PC-9 (cell line): ENCODE results near the gene SYT1. TPM values are rescaled to one million over a fixed set of nuclear protein-coding genes. Genes with fewer than 3 reads are reported as not detected.

Experiments used
- BruUV-seq: library from RNA; stranded (reverse); fragments of 400-500 nt; replicated peaks from 2 replicates; lab custom pipeline; 2021; lab: Mats Ljungman, UMichigan
- CTCF ChIA-PET: fragments of 300-600 bp; sonication (Branson Sonifier 250); formaldehyde crosslinking; loops from one replicate; lab custom pipeline; 2022; ENCODE audit warnings: antibody characterized with exemption; lab: Charles Lee
- POLR2A ChIA-PET: fragments of 300-600 bp; sonication (Branson Sonifier 250); formaldehyde crosslinking; loops from one replicate; lab custom pipeline; 2022; ENCODE audit warnings: antibody characterized with exemption; ENCODE audit not compliant: unreplicated experiment; lab: Charles Lee
- DNase-seq, 2 experiments: peaks; one replicate each; pipeline versions ENCODE4 v3.0.0 to v3.0.0-alpha.2; 2015 to 2022; ENCODE audit warnings: mixed read lengths in 1 of 2
- H2AFZ ChIP-seq: fragments of 200-600 bp; sonication (generic); 2 replicates; pipeline ENCODE4 v1.8.1; 2017; ENCODE audit warnings: antibody characterized with exemption
- H3F3A ChIP-seq: fragments of 200-600 bp; sonication (generic); 2 replicates; pipeline ENCODE4 v1.8.1; 2017; ENCODE audit warnings: antibody characterized with exemption, mild to moderate bottlenecking, low read depth; ENCODE audit not compliant: insufficient read depth
- H3K27ac ChIP-seq: fragments of 200-600 bp; sonication (generic); 2 replicates; pipeline ENCODE4 v1.6.1; 2016; ENCODE audit warnings: mixed run types
- H3K27me3 ChIP-seq: fragments of 200-600 bp; sonication (generic); 2 replicates; pipeline ENCODE4 v1.6.1; 2016; ENCODE audit warnings: low read depth, mixed run types; ENCODE audit not compliant: insufficient read depth
- H3K36me3 ChIP-seq: fragments of 200-600 bp; sonication (generic); 2 replicates; pipeline ENCODE4 v1.6.1; 2016; ENCODE audit warnings: low read depth, mixed run types
- H3K4me1 ChIP-seq: fragments of 200-600 bp; sonication (generic); replicated peaks from 2 replicates; pipeline ENCODE4 v1.6.1; 2016; ENCODE audit warnings: mixed run types; ENCODE audit not compliant: insufficient read depth
- H3K4me2 ChIP-seq: fragments of 200-600 bp; sonication (generic); 2 replicates; pipeline ENCODE4 v1.6.1; 2017; ENCODE audit warnings: mixed run types
- H3K4me3 ChIP-seq: fragments of 200-600 bp; sonication (generic); 2 replicates; pipeline ENCODE4 v1.6.1; 2016; ENCODE audit warnings: mixed run types
- H3K79me2 ChIP-seq: fragments of 200-600 bp; sonication (generic); 2 replicates; pipeline ENCODE4 v1.6.1; 2017; ENCODE audit warnings: low read depth, mixed run types
- H3K9me2 ChIP-seq: fragments of 200-600 bp; sonication (generic); 2 replicates; pipeline ENCODE4 v1.8.1; 2017; ENCODE audit warnings: mild to moderate bottlenecking; ENCODE audit not compliant: insufficient read depth
- H3K9me3 ChIP-seq: fragments of 200-600 bp; sonication (generic); 2 replicates; pipeline ENCODE4 v1.8.1; 2016; ENCODE audit warnings: low read depth; ENCODE audit not compliant: insufficient read depth
- H4K20me1 ChIP-seq: fragments of 200-600 bp; sonication (generic); 2 replicates; pipeline ENCODE4 v1.8.1; 2017; ENCODE audit not compliant: insufficient read depth
- CTCF ChIP-seq: fragments of 200-600 bp; sonication (generic); conservative IDR thresholded peaks from 2 replicates; pipeline ENCODE4 v1.6.1; 2017; ENCODE audit warnings: mixed run types, antibody characterized with exemption, mild to moderate bottlenecking, moderate library complexity
- EZH2 ChIP-seq: fragments of 200-600 bp; sonication (generic); IDR thresholded peaks from 2 replicates; pipeline ENCODE4 v1.8.0; 2017; ENCODE audit warnings: antibody characterized with exemption, low read depth
- intact Hi-C: fragments of 100-400 bp; cut with micrococcal nuclease; formaldehyde crosslinking; loops from one replicate; pipeline ENCODE4 v1.10.0; 2022; ENCODE audit not compliant: unreplicated experiment
- total RNA-seq: library from RNA; stranded (reverse); gene quantifications from 2 replicates; pipeline ENCODE4 v1.2.3, GENCODE V29; 2021

Gene SYT1
- total RNA-seq, 1 experiment from 2014 or later = 1.2 TPM

- BruUV-seq = no TSS peak
- ChIA-PET CTCF (no interaction called here), POLR2A (no interaction called here)
- Histone ChIP-seq H3K27ac (no peak overlapping the region), H2AFZ (no peak overlapping the region), H4K20me1 (no peaks in the 10 kb centered on the region), H3F3A (no peaks in the 10 kb centered on the region), H3K4me3 (no peak overlapping the region), H3K4me1 (no peaks in the 10 kb centered on the region), H3K9me3 (no peaks in the 10 kb centered on the region), H3K79me2 (no peaks in the 10 kb centered on the region), H3K27me3 (no peaks in the 10 kb centered on the region), H3K9me2 (0 out of 2 replicates have a peak, but pooled peaks cover 6% of the 10 kb centered on the region), H3K4me2 (no peak overlapping the region), H3K36me3 (no peaks in the 10 kb centered on the region)
- TF ChIP-seq CTCF (no peak), EZH2 (no peak)
- no peak for DNase-seq
- intact Hi-C loops = no loop called here
These were observed 7.0 kb downstream of the SYT1 start for GRCh38 chr12:78871566-78871965.

GRCh38 chr12:78878459-78878858 is 13.9 kb downstream of the SYT1 start:
- POLR2A ChIA-PET = no interaction called here
- Histone ChIP-seq H3F3A (no peaks in the 10 kb centered on the region), H3K4me3 (no peak overlapping the region), H3K79me2 (no peaks in the 10 kb centered on the region), H3K36me3 (no peaks in the 10 kb centered on the region), H3K27ac (no peak overlapping the region), H4K20me1 (no peaks in the 10 kb centered on the region), H3K27me3 (no peaks in the 10 kb centered on the region), H3K9me2 (0 out of 2 replicates have a peak, but pooled peaks cover 4% of the 10 kb centered on the region), H3K4me1 (no peaks in the 10 kb centered on the region), H2AFZ (no peak overlapping the region), H3K9me3 (no peaks in the 10 kb centered on the region), H3K4me2 (no peak overlapping the region)
- TF ChIP-seq EZH2 = no peak
- TF ChIP-seq CTCF = no peak
- DNase-seq = no peak
- CTCF ChIA-PET = no interaction called here
- no TSS peak for BruUV-seq
- intact Hi-C loops = no loop called here

- ChIA-PET POLR2A (interaction anchor here (0.7 kb wide), 1 partner anchor 14 kb away, joined by 7 read pairs; the partner anchor contains the start of gene SYT1), CTCF (no interaction called here)
- H3K4me2 ChIP-seq = no peak overlapping the region
- no TSS peak for BruUV-seq
- TF ChIP-seq CTCF = no peak
- TF ChIP-seq EZH2 = no peak
- intact Hi-C loops = no loop called here
- H2AFZ ChIP-seq = no peak overlapping the region
- DNase-seq = no peak
- H3F3A ChIP-seq = no peaks in the 10 kb centered on the region
- no peaks in the 10 kb centered on the region for H3K36me3 ChIP-seq
- no peaks in the 10 kb centered on the region for H3K9me2 ChIP-seq
- no peaks in the 10 kb centered on the region for H3K27me3 ChIP-seq
- no peaks in the 10 kb centered on the region for H3K9me3 ChIP-seq
- H3K79me2 ChIP-seq = no peaks in the 10 kb centered on the region
- no peaks in the 10 kb centered on the region for H4K20me1 ChIP-seq
- H3K4me3 ChIP-seq = no peak overlapping the region
- no peaks in the 10 kb centered on the region for H3K4me1 ChIP-seq
- no peak overlapping the region for H3K27ac ChIP-seq
These were observed 14.3 kb downstream of the SYT1 start for GRCh38 chr12:78878866-78879265.
